GM18867 (cell line): ENCODE data around the gene UBE3C.

ENCODE experiments used
- ATAC-seq: cut with Tn5 transposase; IDR thresholded peaks from one replicate; pipeline ENCODE4 v1.9.1; 2021; ENCODE audit warnings: mild to moderate bottlenecking, moderate library complexity; ENCODE audit not compliant: unreplicated experiment

Gene UBE3C

GRCh38 chr7:157176771-157177170 lies 38.0 kb downstream of the UBE3C start:
- no peak for ATAC-seq

- ATAC-seq, result peak; percentile 32
These were observed 38.7 kb downstream of the UBE3C start for GRCh38 chr7:157177333-157177982.

- ATAC-seq, result peak; percentile 65
These were observed 39.3 kb downstream of the UBE3C start for GRCh38 chr7:157177983-157178381.

GRCh38 chr7:157183832-157184231 lies 45.1 kb downstream of the UBE3C start:
- ATAC-seq, result no peak

- no peak for ATAC-seq
These were observed 49.5 kb downstream of the UBE3C start for GRCh38 chr7:157188091-157188665.

- no peak for ATAC-seq
These were observed 50.7 kb downstream of the UBE3C start for GRCh38 chr7:157189405-157189804.

- ATAC-seq, result no peak
These were observed 54.1 kb downstream of the UBE3C start for GRCh38 chr7:157192861-157193260.

GRCh38 chr7:157193274-157193673 lies 54.5 kb downstream of the UBE3C start:
- no peak for ATAC-seq

- ATAC-seq, result no peak
These were observed 56.2 kb downstream of the UBE3C start for GRCh38 chr7:157194948-157195347.

- ATAC-seq, result no peak
These were observed 57.1 kb downstream of the UBE3C start for GRCh38 chr7:157195868-157196267.

GRCh38 chr7:157204134-157204533 lies 65.4 kb downstream of the UBE3C start:
- no peak for ATAC-seq

GRCh38 chr7:157205438-157205837 lies 66.7 kb downstream of the UBE3C start:
- no peak for ATAC-seq

- no peak for ATAC-seq
These were observed 70.1 kb downstream of the UBE3C start for GRCh38 chr7:157208571-157209413.

GRCh38 chr7:157210682-157211081 lies 72.0 kb downstream of the UBE3C start:
- no peak for ATAC-seq

GRCh38 chr7:157211690-157212089 lies 73.0 kb downstream of the UBE3C start:
- no peak for ATAC-seq

GRCh38 chr7:157219154-157219553 lies 80.4 kb downstream of the UBE3C start:
- ATAC-seq, result peak; percentile 62

GRCh38 chr7:157220916-157221569 lies 82.3 kb downstream of the UBE3C start:
- ATAC-seq, result no peak

GRCh38 chr7:157222687-157223086 lies 84.0 kb downstream of the UBE3C start:
- ATAC-seq, result no peak

GRCh38 chr7:157224627-157225026 lies 85.9 kb downstream of the UBE3C start:
- ATAC-seq, result no peak

GRCh38 chr7:157228864-157229422 lies 90.2 kb downstream of the UBE3C start:
- no peak for ATAC-seq

- ATAC-seq, result no peak
These were observed 95.0 kb downstream of the UBE3C start for GRCh38 chr7:157233677-157234076.
